Type B pancreatic cell (in vitro differentiated cells): ENCODE results near the gene ZNF444. TPM values are rescaled to one million over a fixed set of nuclear protein-coding genes. Genes with fewer than 3 reads are reported as not detected.

Experiments
- DNase-seq: peaks from one replicate; pipeline ENCODE4 v3.0.0; 2021; ENCODE audit warnings: mixed read lengths; ENCODE audit not compliant: unreplicated experiment; ENCODE audit errors: extremely low spot score
- H3K27ac Mint-ChIP-seq: 2 replicates; pipeline ENCODE4 v1.8.0; 2021; ENCODE audit warnings: mild to moderate bottlenecking, mixed read lengths
- H3K27me3 Mint-ChIP-seq: 2 replicates; pipeline ENCODE4 v1.8.0; 2021; ENCODE audit warnings: mixed read lengths
- H3K36me3 Mint-ChIP-seq: 2 replicates; pipeline ENCODE4 v1.8.0; 2021; ENCODE audit warnings: mixed read lengths
- H3K4me1 Mint-ChIP-seq: one replicate; pipeline ENCODE4 v1.8.0; 2021; ENCODE audit warnings: mixed read lengths; ENCODE audit not compliant: unreplicated experiment
- H3K4me3 Mint-ChIP-seq: 2 replicates; pipeline ENCODE4 v1.8.0; 2021; ENCODE audit warnings: mild to moderate bottlenecking, mixed read lengths
- H3K9me3 Mint-ChIP-seq: 2 replicates; pipeline ENCODE4 v1.8.0; 2021; ENCODE audit warnings: mixed read lengths
- CTCF ChIP-seq: fragments of 200-600 bp; sonication (generic); conservative IDR thresholded peaks from 2 replicates; pipeline ENCODE4 v1.5.0; 2021; ENCODE audit warnings: antibody characterized with exemption, mild to moderate bottlenecking
- total RNA-seq: library from RNA; stranded (reverse); gene quantifications from 2 replicates; pipeline ENCODE4 v1.2.1, GENCODE V29; 2021; ENCODE audit warnings: low replicate concordance

Gene ZNF444
- total RNA-seq, 1 donor from 2014 or later: 40.7 TPM

DNA sequence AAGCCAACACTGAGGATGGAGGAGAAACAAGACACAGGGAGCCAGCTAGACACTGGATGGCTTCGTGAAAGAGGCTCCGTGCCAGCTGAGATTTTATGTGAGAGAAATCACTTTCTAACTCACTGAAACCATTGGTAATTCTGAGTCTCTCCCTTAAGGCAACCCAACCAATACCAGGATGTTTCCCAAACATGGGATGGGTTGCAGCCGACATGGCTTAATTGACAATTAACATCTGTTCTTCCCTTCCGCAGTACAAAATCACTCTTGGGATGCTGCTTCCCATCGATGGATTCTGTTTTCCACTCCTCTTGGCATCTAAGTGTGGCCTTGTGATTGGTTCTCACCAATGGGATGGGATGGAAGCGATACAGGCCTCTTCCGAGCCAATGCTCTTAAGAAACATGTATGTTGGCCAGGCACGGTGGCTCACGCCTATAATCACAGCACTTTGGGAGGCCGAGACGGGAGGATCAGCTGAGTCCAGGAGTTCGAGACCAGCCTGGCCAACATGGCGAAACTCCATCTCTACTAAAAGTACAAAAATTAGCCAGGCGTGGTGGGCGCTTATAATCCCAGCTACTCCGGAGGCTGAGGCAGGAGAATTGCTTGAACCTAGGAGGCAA, 17.7 kb upstream of the ZNF444 start:
- Mint-ChIP-seq H3K9me3 (no peaks in the 10 kb centered on the region), H3K27me3 (no peaks in the 10 kb centered on the region)

DNA sequence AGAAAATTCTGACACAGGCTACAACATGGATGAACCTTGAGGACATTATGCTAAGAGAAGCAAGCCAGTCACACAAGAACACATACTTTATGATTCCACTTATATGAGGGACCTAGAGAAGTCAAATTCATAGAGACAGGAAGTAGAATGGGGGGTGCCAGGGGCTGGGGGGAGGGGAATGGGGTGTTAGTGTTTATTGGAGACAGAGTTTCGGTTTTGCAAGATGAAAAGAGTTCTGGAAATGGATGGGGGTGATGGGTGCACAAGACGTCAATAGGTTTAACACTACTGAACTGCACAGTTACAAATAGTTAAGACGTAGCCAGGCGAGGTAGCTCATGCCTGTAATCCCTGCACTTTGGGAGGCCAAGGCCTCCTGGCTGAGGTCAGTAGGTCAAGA, 16.5 kb upstream of the ZNF444 start:
- Mint-ChIP-seq H3K27ac (no peak overlapping the region), H3K27me3 (no peaks in the 10 kb centered on the region), H3K36me3 (no peaks in the 10 kb centered on the region), H3K9me3 (no peaks in the 10 kb centered on the region), H3K4me3 (no peak overlapping the region), H3K4me1 (peaks cover 4% of the 10 kb centered on the region)
- no peak for TF ChIP-seq CTCF
- DNase-seq: no peak

More for the DNA sequence above, 17.7 kb upstream of the ZNF444 start:
- Mint-ChIP-seq H3K36me3 (no peaks in the 10 kb centered on the region), H3K4me3 (peak overlapping the region; percentile 41), H3K27ac (no peak overlapping the region), H3K4me1 (peaks cover 10% of the 10 kb centered on the region)
- no peak for TF ChIP-seq CTCF
- no peak for DNase-seq

GRCh38 chr19:56125806-56126590, 15.1 kb upstream of the ZNF444 start:
- no peak for TF ChIP-seq CTCF
- no peak overlapping the region for H3K27ac Mint-ChIP-seq
- no peaks in the 10 kb centered on the region for H3K27me3 Mint-ChIP-seq
- DNase-seq: no peak
- no peaks in the 10 kb centered on the region for H3K36me3 Mint-ChIP-seq
- no peaks in the 10 kb centered on the region for H3K9me3 Mint-ChIP-seq
- no peaks in the 10 kb centered on the region for H3K4me1 Mint-ChIP-seq
- H3K4me3 Mint-ChIP-seq: no peak overlapping the region

DNA sequence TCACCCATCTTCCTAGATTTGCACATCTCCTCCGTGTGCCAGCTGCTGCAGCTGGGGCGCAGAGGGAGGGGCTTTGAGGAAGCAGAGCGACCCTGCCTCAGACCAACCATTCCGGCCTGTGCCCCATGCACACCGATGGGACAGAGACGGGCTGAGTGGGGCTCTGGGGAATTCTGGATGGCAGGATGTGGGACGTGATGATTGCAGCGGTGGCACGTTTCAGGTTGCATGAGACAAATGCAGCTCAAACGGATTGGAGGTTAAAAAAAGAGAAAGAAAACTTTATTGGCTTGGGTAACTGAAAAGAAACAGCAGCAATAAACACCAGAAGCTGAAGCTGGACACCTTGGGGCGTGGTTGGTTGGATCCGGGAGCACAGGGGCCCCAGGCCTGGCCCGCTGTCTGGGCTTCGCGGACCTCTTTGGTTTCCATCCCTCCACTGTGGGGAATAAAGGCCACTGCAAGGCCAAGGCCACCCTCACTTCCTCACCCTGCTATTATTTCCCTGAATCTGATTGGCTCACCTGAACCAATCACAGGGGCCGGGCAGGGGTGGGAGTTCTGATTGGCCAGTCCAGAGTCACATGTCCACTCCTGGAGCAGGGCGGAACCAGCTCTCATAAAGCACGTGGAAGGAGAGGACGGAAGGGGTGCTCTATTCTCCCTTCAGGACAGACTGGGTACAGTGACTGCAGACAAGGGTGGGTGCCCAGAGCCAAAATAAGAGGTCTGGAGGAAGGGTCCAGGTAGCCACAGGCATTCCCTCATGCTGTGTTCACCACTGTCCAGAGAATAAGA, 13.9 kb upstream of the ZNF444 start:
- H3K36me3 Mint-ChIP-seq: no peaks in the 10 kb centered on the region
- peaks cover 1% of the 10 kb centered on the region for H3K4me1 Mint-ChIP-seq
- DNase-seq: no peak
- TF ChIP-seq CTCF: no peak
- H3K27ac Mint-ChIP-seq: no peak overlapping the region
- H3K27me3 Mint-ChIP-seq: no peaks in the 10 kb centered on the region
- no peak overlapping the region for H3K4me3 Mint-ChIP-seq
- no peaks in the 10 kb centered on the region for H3K9me3 Mint-ChIP-seq

DNA sequence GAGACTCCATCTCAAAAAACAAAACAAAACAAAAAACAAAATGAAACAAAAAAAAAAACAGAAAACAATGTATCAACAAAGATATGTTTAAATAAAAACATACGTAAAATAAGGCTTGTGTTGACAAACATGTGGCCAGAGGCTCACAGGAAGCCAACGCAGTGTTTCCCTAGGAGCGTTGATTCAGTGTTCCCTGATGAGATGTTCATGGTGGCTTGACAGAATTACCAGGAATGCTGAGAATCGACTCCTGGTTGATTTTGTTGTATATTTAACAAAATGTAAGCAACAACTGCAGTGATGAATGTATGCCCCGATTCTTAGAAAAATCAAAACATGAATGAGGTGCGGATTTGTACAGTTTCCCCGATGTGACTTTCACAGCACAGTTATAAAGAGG, 11.1 kb upstream of the ZNF444 start:
- Mint-ChIP-seq H3K27me3 (no peaks in the 10 kb centered on the region), H3K4me1 (peaks cover 15% of the 10 kb centered on the region), H3K27ac (no peak overlapping the region), H3K9me3 (no peaks in the 10 kb centered on the region), H3K4me3 (no peak overlapping the region), H3K36me3 (no peaks in the 10 kb centered on the region)
- DNase-seq: no peak
- TF ChIP-seq CTCF: no peak
